UCSD-AML1 (cell line): ENCODE results near the gene LEP.
A peak's percentile ranks its signal among the peaks of the same experiment; 100 is the strongest.

Experiments
- DNase-seq: peaks from one replicate; lab custom pipeline; 2025; ENCODE audit not compliant: unreplicated experiment; lab: John Stamatoyannopoulos, UW

Gene LEP

GRCh38 chr7:128240696-128241386 is at the start of gene LEP:
Gene LEP, plus strand, starts transcription at chr7:128241278. Its CDS starts 10,741 bp downstream, at chr7:128252019.
- no peak for DNase-seq

- no peak for DNase-seq
Observed at GRCh38 chr7:128192497-128193142, 48.5 kb upstream of the LEP start.

DNA sequence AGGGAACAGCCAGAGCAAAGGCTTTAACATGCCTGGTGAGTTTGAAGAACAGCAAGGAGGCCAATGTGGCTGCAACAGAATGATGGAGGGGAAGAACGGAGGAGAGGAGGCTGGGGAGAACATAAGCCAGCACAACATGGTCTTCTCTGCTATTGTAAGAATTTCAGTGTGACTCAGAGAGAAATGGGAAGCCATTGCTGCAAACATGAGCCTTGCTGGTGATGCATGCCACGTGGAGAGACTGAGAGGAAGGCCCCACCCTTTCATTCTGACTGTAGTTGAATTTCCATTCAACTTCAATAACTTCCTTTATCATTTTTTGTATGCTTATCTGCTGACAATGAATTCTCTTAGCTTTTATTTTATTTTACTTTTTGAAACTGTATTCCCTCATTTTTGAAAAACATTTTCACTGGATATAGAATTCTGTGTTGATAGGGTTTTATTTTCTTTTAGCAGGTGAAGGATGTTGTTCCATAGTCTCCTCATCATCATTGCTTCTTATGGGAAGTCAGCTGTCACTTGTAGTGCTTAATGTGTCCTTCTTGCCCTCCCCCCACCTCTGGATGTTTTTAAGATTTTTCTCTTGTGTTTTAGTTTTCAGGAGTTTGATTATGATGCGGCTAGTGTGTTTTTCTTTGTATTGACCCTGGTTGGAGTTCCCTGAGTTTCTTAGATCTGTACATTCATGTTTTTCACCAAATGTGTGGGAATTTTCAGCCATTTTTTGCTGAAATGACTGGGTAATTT is 46.4 kb upstream of the LEP start:
- DNase-seq = no peak

DNA sequence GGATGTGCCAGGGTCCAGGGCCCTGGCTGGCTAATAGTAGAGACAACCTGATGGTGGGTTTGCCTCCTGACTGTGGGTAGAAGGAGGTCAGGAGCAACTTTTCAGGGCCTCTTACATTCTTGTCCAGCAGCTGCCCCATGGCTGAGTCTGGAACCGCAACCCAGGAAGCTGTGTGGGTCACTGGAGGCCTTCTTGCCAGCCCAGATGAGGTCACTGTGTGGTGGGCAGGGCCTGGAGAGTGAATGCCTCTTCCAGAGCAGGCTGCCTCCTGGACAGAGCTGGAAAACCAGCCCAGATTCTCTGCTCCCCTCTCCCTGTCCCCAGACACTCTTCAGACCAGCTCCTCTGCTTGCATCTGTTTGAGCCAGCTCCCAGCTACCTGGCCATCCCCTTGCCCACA is 43.5 kb upstream of the LEP start:
- DNase-seq = no peak

GRCh38 chr7:128197989-128198580 is 43.0 kb upstream of the LEP start:
- DNase-seq = no peak

DNA sequence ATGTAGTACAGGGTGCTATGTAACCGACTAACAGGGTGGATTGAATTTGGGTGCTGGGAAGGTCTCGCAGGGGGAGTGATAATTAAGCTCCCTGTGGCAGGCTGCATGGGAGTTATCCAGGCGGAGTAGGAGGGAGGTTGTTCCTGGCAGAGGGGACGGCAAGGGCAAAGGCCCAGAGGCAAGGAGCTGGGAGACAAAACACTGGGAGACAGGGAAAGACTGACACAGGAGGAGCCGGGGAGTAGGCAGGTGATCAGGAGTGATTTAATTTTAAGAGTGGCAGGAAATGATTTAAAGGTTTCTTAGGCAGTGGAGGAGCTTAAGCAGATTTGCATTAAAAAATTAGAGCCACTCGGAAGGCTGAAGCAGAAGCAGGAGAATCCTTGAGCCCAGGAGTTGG is 40.7 kb upstream of the LEP start:
- no peak for DNase-seq

DNA sequence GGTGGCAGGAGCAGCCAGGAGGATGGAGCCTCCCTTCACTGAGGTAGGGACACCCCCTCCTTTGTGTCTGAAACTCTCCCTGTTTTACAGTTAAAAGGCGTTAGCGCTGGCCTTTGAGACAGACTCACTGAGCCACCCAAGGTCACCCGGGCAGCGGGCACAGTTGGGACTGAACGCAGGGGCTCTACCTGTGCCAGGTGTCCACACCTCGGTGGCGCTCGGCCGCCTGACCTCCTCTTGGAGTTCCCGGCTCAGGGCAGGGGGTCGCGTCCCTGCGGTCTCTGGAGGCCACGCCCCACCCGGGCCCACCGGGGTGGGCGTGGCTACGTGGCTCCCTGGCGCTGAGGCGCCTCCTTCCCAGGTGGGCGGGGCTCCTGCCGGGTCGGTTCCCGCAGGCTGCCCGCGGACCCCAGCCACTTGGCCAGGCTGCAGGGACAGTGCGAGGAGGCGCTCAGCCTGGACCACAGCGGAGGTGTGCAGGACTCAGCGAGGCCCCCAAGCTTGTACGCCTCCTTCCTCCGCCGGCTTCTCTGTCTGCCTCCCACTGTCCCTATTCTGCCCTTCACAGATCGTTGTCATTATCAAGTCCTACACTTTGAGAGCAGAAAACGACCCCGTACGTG is 39.9 kb upstream of the LEP start:
- DNase-seq = no peak

- no peak for DNase-seq
Observed at GRCh38 chr7:128201690-128202085, 39.4 kb upstream of the LEP start.

GRCh38 chr7:128202287-128202957 is 38.7 kb upstream of the LEP start:
- DNase-seq = no peak

- DNase-seq = no peak
Observed at GRCh38 chr7:128203047-128203491, 38.0 kb upstream of the LEP start.

DNA sequence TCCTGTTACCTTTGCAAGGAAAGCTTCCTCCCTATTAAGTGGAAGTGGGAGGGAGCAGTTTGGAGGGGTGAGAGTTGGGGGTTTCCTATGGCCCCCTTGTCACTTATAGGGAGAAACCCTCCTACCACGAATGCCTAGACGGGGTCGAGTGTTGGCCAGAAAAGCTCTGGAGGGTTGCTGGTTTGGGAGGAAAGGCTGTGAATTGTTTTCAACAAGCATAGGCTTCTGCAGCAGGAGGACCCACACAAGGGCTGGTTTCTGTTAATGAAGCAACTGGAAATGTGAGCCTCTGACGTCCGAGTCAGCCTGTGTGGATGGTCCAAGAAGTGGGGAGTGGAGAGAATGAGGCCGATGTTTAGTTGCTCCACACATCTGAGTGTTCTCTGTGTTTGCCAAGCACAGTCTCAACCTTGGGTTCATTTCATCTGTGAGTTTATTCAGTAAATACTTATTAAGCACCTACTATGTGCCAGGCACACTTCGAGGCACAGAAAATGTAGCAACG is 37.3 kb upstream of the LEP start:
- DNase-seq = no peak

GRCh38 chr7:128204455-128204854 is 36.6 kb upstream of the LEP start:
- DNase-seq = no peak

DNA sequence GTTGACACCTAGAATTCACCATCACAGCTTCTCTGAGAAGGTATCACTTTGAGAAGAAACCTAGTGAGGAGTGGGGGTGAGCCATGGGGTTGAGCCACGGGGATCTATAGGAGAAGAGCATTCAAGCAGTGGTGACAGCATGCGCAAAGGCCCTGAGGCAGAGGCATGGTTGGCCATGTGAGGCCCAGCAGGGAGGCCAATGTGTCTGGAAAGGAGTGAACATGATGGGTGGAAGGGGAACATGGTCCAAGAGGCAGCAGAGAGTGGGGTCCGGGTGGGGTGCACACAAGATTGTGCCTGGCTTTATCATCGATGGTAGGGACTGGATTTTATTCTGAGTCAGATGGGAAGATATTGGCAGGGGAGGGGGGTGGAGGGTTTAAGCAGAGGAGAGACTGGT is 36.0 kb upstream of the LEP start:
- DNase-seq = no peak

GRCh38 chr7:128206017-128206746 is 34.9 kb upstream of the LEP start:
- no peak for DNase-seq

DNA sequence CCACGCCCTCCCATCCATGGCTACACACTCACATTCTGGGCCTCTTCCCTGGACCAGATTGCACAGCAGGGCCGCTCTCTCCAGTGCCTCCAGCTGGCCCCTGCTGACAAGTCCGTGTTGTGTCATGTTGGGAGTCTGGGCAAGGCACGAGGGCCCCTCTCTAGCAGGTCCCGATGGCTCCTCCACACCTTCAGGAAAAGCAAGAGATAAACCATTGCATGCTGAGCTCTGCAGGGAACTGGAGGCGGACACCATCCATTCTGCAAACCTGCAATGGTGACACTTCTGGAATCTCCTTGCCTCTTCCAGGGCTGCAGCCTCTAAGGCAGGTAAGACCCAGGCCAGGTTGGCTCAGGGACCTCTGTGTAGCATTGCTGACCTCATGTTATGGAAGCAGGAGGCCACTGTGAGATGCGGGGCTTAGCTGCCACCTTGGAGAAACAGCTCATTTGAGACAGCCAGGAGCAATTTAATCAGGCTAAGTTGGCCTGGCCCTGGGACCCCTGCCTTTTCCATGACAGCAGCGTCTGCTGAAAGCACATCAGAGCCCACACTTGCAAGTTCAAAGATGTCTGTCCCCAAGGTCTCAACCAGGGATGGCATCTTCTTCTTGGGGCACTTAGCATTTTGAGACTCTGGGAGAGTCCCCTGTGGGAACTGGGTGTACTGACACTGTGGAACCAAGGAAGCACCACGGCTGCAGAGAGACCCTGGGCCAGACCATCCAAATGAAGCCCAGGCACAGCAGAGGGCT is 34.2 kb upstream of the LEP start:
- no peak for DNase-seq

- no peak for DNase-seq
Observed at GRCh38 chr7:128207609-128208008, 33.5 kb upstream of the LEP start.

GRCh38 chr7:128209229-128210035 is 31.6 kb upstream of the LEP start:
- DNase-seq = peak; percentile 58

DNA sequence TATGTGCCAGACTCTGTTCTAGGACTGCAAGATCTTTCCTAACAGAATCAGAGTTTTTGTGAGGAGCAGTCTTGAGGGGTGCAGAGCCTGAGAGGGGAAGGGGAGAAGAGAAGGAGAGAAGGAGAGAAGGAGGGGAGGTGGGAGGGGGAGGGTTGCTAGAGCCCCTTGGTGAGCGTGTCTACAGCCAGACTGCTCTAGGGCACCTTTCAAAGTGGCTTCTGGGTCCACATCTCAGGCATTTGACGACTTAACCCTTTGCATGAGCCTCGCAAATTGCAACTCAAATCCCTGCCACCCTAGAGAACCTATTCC is 31.1 kb upstream of the LEP start:
- DNase-seq = no peak
